GM19468 (cell line): ENCODE results near the gene NAA38.
"Not testable (repeated sequence)": the region's sequence is repeated elsewhere in the genome, so short reads cannot be mapped to it uniquely, and the experiment has no call there.

Source experiments
- ATAC-seq: cut with Tn5 transposase; IDR thresholded peaks from one replicate; pipeline ENCODE4 v1.9.1; 2021; ENCODE audit warnings: mild to moderate bottlenecking, moderate library complexity, moderate number of reproducible peaks; ENCODE audit not compliant: unreplicated experiment; ENCODE audit errors: extremely low read depth

Gene NAA38

DNA sequence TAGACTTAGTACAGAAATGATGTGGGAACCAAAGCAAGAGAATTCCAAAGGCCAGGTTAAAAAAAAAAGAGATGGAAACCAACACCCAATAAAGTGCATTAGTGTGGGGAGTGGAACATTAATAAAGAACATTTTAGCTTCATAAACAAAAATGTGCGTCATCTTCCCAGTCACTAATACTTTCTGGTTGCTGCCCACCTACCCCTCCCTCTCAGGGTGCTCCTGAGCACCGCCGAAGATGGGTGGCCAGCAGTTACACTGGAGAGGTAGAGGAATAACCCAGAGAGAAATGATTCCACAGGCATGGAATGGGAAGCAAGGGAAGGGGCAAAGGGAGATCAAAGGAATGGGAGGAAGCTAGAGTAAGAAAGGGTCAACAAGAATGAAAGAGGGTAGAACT lies 25.3 kb upstream of the NAA38 start:
- no peak for ATAC-seq

DNA sequence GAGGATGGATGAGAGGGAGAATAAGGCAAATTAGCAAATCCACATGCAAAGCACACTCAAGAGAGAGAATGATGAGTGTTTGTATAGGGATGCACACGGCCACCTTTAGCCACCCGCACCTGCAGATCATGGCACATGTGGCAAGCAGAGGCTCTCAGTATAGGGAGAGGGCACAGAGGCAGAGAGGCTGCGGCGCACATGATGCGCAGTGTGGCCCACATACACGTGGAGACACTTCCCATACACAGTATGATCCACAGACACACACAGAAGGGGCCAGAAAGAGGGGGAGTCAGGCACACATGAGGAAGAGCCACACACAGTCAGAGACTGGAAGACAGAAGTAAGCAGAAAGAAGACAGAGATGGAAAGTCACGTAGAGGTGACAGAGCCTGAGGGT lies 24.7 kb upstream of the NAA38 start:
- no peak for ATAC-seq

DNA sequence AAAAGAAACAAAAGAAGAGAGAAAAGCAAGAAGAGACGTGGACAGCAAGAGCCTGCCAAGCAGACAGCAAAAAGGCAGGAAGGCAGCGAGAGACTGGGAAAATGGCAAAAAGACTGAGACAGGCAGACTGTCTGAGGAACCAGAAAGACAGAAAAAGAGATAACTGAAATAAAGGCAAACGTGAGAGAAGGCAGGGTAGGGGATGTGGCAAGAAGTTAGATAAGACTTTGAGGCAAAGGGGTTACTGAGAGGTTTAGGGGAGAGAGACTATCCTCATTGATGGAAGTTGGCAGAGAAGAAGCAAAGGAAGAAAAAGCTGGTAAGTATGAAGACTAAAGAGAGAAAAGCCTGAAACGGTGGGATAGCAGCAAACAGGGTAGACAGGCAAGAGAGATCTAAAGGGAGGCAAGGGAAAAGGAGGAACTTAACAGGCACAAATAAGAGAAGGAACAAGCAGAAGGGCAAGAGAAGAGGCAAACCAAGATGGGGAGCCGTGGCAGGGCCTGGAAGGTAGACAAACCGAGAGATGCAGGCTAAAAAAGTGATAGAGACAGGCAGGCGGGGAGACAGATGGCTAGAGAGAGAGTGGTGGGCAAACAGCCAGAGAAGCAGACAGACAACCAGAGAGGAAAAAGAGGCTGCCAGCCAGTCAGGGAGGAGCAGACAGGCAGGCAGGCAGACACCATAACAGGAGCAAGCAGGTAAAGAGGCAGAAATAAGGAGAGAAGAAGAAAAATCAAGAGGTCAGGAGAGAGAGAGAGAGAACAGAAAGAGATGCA lies 24.1 kb upstream of the NAA38 start:
- ATAC-seq, result no peak

DNA sequence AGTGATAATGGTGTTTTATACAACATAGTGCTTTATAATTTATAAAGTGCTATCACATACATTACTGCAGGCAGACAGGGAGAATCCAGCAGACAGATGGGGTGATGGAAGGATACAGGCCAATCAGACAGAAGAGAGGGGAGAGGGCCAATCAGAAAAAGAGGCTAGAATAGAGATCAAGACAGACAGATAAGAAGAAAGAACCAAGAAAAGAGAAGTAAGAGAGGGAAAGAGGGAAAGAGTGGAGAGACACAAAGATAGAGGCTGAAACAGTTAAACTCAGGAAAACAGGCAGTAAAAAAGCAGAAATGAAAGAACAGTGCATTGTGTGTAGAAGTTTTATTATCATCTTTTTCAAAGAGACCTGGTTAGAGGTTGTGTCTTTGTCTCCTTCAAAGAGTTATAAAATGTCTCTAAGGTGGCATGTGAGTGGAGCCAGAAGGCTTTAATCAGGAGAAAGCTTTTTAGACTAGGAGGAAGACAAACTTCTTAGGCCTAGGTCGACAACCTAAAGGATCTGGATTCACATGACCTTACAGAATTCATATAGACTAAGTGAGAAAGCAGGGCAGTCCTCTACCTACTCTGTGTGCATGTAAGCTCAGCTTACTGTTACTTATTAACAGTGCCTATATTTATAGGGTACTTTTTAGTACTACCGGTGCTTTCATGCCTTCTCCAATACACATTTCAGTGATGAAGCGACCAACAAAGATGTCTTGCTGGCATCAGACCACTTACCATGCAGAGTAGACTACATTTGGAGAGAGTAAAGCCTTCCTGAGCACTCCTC lies 22.9 kb upstream of the NAA38 start:
- no peak for ATAC-seq

DNA sequence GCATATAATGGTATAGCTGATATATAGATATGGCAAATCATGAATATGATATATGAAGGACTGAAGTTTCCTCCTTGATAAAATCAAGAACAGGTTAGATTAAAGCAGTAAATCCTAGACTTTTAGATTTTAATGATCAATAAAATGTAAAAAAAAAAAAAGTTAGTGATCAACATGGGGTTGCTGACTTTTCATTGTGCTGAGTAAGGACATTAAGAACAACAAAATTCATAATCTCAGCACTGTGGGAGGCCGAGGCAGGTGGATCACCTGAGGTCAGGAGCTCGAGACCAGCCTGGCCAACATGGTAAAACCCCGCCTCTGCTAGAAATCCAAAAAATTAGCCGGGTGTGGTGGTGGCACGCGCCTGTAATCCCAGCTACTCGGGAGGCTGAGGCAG lies 20.9 kb upstream of the NAA38 start:
- ATAC-seq, result no peak

DNA sequence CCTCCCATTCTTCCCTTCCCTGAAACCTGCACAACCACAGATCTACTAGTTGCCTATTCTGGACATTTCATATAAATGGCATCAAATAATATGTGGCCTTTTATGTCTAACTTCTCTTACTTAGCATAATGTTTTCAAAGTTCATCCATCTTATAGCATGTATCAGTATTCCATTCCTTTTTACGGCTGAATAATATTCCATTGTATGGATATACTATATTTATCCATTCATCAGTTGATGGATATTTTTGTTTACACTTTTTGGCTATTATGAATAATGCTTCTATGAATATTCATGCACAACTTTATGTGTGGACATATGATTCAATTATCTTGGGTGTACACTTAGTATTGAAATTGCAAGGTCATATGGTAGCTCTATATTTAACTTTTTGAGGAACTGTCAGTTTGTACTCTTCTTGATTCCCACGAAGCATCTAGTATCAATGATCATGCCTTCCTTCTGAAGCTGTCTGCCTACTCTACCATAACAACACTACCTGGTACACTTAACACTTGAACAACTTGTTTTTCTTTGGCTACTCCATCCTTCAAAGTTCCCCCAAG lies 18.5 kb upstream of the NAA38 start:
- ATAC-seq, result no peak

DNA sequence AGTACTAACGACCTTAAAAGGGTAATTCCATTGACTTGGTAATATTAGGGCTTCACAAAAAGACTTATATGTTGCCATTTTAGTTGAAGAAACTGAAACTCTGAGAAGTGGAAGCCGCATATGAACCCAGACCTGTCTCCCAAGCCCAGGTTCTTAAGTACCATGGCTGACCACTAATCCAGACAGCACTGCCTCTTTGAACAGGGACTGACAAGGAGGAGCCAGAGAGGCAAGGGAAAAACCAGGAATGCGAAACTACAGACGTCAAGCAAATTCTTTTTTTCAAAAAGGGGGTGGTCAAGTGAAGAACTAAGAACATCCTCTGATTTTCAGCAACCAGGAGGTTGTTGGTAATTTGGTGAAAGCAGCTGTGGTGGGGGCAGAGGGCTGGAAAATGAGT lies 15.7 kb upstream of the NAA38 start:
- ATAC-seq, result no peak

DNA sequence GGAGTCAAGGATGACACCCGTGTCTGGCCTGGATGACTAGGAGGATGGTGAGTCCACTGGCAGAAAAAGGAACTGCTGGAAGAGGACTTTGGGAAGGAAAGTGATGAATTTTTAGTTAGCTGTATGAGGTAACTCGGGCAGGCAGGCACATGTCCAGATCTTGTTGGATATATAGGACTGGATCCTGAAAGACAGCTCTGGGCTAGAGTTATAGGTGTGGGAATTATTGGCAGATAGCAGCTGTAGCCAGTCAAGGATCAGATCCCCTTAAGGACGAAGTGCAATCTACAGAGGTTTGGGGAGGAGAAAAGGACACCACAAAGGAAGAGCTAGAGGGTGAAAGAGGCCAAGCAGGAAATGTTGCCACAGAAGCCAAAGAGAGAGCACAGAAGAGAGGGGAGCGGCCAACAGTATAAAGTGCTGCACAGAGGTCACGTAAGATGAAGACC lies 10.5 kb upstream of the NAA38 start:
- no peak for ATAC-seq

DNA sequence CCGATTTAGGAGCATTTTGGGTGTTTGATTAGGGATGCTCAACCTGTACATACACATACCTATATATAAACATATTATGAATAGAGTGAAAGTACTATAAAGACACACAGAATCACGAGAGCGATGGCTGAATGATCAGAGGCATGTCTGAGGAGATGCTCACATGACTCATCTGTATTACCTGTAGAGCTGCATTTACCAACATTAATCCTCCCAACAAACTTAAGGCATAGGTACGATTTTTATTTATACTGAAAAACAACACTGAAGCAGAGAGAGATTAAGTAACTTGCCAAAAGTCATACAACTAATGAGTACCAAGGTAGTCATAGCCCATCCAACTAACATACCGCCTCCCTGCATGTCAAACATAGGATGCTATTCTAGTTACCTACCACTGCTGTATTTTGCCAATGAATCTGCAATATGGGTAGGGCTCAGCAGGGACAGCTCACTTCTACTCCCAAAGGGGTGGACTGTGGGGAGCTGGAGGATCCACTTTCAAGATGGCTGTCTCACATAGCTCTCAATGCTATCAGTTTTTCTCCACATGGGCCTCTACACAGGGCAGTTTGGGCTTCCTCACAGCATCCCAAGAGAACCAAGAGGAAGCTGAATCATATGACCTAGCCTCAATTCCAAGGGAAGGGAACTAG lies 7.8 kb upstream of the NAA38 start:
- no peak for ATAC-seq

DNA sequence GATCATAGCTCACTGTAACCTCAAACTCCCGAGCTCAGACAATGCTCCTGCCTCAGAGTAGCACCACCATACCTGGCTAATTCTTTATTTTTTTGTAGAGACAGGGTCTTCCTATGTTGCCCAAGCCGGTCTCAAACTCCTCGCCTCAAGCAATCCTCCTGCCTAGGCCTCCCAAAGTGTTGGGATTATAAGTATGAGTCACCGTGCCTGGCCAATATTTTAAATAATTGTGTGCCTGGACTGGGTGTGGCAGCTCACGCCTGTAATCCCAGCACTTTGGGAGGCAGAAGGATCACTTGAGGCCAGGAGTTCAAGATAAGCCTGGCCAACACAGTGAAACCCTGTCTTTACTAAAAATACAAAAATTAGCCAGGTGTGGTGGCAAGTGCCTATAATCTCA lies 7.0 kb upstream of the NAA38 start:
- ATAC-seq, result not testable (repeated sequence)

DNA sequence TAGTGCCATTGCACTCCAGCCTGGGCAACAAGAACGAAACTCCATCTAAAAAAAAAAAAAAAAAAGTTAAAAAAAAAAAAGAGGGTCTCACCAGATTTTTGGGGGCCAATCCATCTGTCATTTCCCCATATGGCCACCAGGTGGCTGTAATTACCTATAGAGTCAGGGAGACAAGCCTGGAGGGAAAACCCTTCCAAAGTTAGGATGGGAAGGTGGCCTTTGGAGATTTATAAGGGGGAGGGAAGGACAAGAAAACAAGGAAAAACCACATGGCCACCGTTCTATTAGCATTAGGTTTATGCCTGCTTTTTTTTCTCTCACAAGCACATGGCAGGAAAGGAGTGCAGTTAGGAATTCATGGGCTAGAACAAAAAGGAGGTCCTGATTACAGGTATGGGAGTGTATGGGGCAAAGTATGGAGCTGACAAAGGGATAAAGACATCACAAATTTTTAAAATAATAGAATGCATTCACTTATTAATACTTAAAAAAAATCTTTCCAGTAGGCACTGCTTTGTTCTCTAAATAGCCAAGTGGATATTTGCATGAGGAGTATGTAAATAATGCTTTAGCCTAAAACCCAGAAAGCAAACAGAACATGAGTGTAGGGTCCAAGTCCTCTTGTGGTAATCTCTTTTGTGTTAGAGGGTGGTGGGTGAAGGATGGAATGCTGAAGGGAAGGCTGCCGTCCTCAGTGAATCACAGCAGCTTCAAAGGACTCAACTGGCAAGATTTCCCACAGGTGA lies 5.5 kb upstream of the NAA38 start:
- ATAC-seq, result no peak

DNA sequence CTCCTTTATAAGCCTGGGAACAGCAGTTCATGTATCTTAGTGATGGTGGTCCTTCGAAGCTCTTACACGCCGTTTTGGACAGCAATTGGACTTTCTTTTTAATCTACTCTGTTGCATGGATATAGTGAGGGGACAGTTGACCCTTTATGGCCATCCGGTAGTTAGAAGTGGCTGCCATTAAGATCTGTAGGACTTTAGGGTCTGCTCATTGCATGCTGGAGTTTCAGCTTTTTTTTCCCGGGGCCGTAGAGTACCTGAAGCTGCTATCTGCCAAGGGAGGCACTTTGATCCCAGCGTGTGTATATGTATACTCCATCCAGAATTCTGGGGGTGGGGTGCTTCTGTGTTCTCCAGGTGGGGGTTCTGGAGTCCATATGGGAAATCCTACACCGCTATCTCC lies 1.7 kb upstream of the NAA38 start:
- ATAC-seq, result no peak

DNA sequence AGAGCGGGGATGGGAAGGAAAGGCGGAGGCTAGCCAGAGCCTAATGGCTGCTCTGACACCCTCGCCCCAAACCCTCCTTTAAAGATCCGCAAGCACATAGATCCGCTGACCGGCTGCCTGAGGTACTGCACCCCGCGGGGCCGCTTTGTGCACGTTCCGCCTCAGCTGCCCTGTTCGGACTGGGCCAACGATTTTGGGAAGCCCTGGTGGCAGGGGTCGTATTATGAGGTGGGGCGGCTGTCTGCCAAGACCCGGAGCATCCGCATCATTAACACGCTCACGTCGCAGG lies 1.1 kb upstream of the NAA38 start:
- no peak for ATAC-seq

DNA sequence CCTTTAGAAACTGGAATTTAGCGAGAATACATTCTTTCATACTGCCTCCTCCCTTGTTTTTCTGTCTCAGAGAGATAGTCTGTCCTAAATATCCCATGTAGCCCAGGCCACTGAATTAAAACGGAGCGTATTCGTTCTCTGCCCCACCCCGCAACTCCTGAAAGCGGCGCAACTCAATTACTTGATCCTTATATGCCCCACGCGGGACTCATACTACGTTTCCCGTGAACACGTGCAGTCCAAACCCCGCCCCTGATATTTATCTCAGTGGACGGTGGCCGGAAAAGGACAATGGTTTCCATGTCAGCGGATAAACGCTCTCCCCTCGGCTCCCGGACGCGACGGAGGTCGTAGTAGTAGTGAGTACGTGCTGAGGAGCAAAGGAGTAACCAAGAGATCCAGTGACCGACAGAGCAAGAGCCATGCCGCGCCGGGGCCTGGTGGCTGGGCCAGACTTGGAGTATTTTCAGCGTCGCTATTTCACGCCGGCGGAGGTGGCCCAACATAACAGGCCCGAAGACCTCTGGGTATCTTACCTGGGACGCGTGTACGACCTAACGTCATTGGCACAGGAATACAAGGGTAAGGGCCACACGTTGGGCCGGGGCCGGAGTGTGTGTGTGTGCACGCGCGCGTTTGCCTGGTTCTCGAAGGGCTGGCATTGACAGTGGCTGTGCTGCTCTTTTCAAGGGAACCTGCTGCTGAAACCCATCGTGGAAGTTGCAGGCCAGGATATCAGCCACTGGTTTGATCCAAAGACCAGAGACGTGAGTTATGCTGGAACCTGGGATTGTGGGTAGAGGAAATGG lies 558 bp upstream of the NAA38 start, which contains the start of gene CYB5D1:
Gene CYB5D1, plus strand, starts transcription at position 291 of the 809 bp plus-strand sequence. Its CDS starts 132 bp downstream, at position 423.
- peak; percentile 7 for ATAC-seq

DNA sequence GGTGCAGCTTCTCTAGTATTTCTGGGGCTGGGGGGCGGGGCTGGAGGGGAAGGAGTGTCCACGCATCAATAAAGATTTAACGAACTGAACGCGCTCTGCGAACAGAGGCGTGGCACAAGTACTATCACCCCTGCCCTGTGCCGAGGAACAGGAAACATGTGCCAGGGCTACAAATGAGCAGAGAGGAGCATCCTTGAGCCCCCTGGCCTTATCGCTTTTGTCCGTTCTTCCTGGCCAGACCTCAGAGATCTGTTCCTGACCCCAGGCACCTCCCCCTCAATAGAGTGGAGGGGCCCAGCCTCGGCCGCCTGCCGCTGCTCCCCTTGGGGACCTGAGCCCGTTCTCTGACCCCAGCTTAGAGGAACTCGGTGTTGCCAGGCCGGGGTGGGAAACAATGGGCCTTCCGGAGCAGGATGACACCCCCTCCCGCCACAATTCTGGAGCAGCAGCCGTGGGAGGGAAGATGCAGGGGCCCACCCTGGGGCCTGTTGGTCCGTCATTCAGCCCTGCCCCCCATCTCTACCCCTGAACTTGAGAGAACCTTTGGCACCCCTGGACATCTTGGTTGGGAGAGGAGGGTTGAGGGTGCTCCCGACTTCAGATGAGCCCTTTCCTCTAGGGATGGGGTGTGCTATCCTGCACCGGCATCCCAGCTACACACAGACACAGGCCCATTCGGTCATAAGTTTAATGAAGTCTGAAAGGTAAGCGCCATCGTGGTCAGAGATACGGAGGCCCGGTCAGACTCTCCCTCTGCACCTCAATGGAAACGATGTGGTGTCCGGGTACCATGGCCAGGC lies 1.1 kb downstream of the NAA38 start:
- ATAC-seq, result no peak

DNA sequence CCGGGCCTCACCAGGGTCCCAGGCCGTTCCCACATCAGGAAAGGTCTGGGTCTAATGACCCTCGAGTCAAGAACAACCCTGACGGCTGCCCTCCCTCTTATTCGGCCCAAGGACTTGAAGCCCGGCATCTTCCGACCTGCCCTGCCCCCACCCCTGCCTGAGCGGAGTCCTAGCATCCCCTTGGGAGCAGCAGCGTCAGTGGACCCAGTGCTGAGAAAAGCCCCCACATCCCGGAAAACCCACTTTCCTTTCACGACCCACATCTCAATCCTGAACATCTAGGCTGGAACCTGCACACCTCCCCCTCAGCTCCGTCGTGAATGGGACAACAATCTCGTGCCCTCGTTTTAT lies 1.7 kb downstream of the NAA38 start:
- ATAC-seq, result no peak

DNA sequence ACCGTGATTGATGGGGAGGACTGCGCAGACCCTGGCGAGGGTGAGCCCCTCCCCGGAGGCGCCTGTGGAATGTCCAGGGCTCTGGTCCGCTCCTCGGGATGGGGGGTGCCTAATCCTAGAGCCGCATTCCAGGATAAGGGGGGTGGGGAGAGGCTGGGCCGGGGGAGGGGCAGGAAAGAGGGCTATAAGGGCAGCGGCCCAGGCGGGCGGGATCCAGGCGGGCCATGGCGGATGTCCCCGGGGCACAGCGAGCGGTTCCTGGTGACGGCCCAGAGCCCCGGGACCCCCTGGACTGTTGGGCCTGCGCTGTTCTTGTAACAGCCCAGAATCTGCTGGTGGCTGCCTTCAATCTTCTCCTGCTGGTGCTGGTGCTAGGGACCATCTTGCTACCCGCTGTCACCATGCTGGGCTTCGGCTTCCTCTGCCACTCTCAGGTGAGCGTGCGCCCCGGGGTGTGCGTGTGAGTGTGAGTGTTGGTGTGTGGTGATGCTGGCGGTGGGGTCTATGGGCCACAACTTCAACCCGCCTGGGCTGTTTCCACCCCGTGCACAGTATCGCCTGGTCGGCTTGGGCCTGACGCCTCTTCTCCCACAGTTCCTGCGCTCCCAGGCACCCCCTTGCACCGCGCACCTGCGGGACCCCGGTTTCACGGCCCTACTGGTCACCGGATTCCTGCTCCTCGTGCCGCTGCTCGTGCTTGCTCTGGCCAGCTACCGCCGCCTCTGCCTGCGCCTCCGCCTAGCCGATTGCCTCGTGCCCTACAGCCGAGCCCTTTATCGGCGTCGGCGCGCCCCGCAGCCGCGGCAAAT lies 2.3 kb downstream of the NAA38 start, which contains the start of gene TMEM88:
Gene TMEM88, plus strand, starts transcription at position 216 of the 809 bp plus-strand sequence. Its CDS starts 9 bp downstream, at position 225.
- ATAC-seq, result no peak
